Transverse colon (tissue), 4 donors: ENCODE data around the gene EML6. TPM values are rescaled to one million over a fixed set of nuclear protein-coding genes. Genes with fewer than 3 reads are reported as not detected.

Source experiments
- DNase-seq: peaks from one replicate; pipeline ENCODE4 v3.0.0-alpha.2; 2019
- H3K27ac ChIP-seq, 4 donors: fragments of 200-600 bp; sonication (generic); 2 replicates each; pipeline ENCODE4 v1.5.1; 2016 to 2018; ENCODE audit warnings: inconsistent platforms in 4 of 4
- H3K27me3 ChIP-seq: fragments of 200-600 bp; sonication (generic); 2 replicates; pipeline ENCODE4 v1.5.1; 2017; ENCODE audit warnings: inconsistent platforms
- H3K36me3 ChIP-seq, 4 donors: fragments of 200-600 bp; sonication (generic); 2 replicates each; pipeline ENCODE4 v1.5.1; 2017 to 2019; ENCODE audit warnings: inconsistent platforms in 4 of 4
- H3K4me1 ChIP-seq, 4 donors: fragments of 200-600 bp; sonication (generic); 2 replicates each; pipeline ENCODE4 v1.5.1; 2017 to 2020; ENCODE audit warnings: inconsistent platforms in 4 of 4
- H3K4me3 ChIP-seq, 4 donors: fragments of 200-600 bp; sonication (generic); 1 replicate in 1 of 4; 2 replicates in 3 of 4; pipeline versions ENCODE4 v1.5.1 to v1.6.1; 2017 to 2019; ENCODE audit warnings: inconsistent platforms in 4 of 4
- H3K9me3 ChIP-seq, 2 donors: fragments of 200-600 bp; sonication (generic); 2 replicates each; pipeline ENCODE4 v1.5.1; 2017 to 2019; ENCODE audit warnings: inconsistent platforms in 2 of 2
- CTCF ChIP-seq, 5 experiments: fragments of 200-600 bp in 3 of 5; fragments of 450-650 bp in 2 of 5; sonication (generic) in 3 of 5; IDR thresholded peaks; 1 replicate in 2 of 5; 2 replicates in 3 of 5; pipeline ENCODE4 v1.5.1; 2016 to 2017; ENCODE audit warnings: antibody characterized with exemption in 5 of 5, inconsistent platforms in 3 of 5, mild to moderate bottlenecking in 2 of 5, moderate library complexity in 1 of 5
- EP300 ChIP-seq: sonication (generic); formaldehyde crosslinking; IDR thresholded peaks from one replicate; pipeline ENCODE4 v1.6.1; 2017; ENCODE audit warnings: antibody characterized with exemption, low read depth
- POLR2A ChIP-seq: fragments of 450-650 bp; IDR thresholded peaks from one replicate; pipeline ENCODE4 v1.6.1; 2016; ENCODE audit warnings: antibody characterized with exemption, mild to moderate bottlenecking, moderate library complexity
- POLR2AphosphoS5 ChIP-seq, 3 donors: sonication (generic); formaldehyde crosslinking; IDR thresholded peaks; one replicate each; pipeline ENCODE4 v1.6.1; 2016; ENCODE audit warnings: antibody characterized with exemption in 3 of 3
- WGBS, 2 donors: methylation state at CpG; one replicate each; pipeline ENCODE4 v1.1.5; 2018; ENCODE audit warnings: low coverage in 1 of 2; 5-methylcytosine and 5-hydroxymethylcytosine counted together
- in situ Hi-C, 4 donors: fragments of 200-750 bp; cut with MboI; loops; one replicate each; pipeline versions ENCODE4 v1.15.0 to v1.15.1; 2017; ENCODE audit warnings: low sequenced_read_pairs in 3 of 4, low pct_ligation_motif_present in 1 of 4, low pct_unique_long_range_greater_than_20kb in 1 of 4
- intact Hi-C: fragments of 100-400 bp; cut with DNase I; formaldehyde crosslinking; loops from one replicate; pipeline ENCODE4 v1.15.1; 2023; ENCODE audit warnings: low total_unique reads
- total RNA-seq, 4 donors: library from RNA; depleted of rRNA; stranded (reverse); fragments of >200 nt; gene quantifications; one replicate each; pipeline ENCODE4 v1.1.0, GENCODE V29; 2016

Gene EML6
- total RNA-seq, 4 donors from 2014 or later, result 1.5 to 8.2 (median 3.4) TPM

- TF ChIP-seq POLR2A (no peak), EP300 (no peak), POLR2AphosphoS5 (IDR thresholded peaks at IDR 0.05) (no peak), CTCF (IDR thresholded peaks at IDR 0.05) (no peak)
- intact Hi-C loops (loop anchor here (10.0 kb wide), 1 partner anchor 184 kb away; no protein-coding TSS in a partner anchor), in situ Hi-C loops (loop anchor here (10.0 to 25.0 kb wide), 4 partner anchors 184 to 596 kb away; partner anchors contain the start of gene ACYP2 (in 2 of the 4))
- Histone ChIP-seq H3K27me3 (peaks cover 4% of the 10 kb centered on the region), H3K4me3 (peak overlapping the region; percentile 22 to 50 (median 36)), H3K36me3 (no peaks in the 10 kb centered on the region), H3K27ac (peak overlapping the region; percentile 50 to 72 (median 61)), H3K9me3 (no peaks in the 10 kb centered on the region), H3K4me1 (peaks cover 3 to 20% (median 10%) of the 10 kb centered on the region in 4 donors)
- DNase-seq, result peak; percentile 55
- 19% methylated on average over 28 of the region's 35 CpGs; no CpG with 5 or more reads in 1 of the 2 donors for WGBS, 2 donors
Observed at GRCh38 chr2:54708584-54709335, 14.7 kb upstream of the EML6 start.

DNA sequence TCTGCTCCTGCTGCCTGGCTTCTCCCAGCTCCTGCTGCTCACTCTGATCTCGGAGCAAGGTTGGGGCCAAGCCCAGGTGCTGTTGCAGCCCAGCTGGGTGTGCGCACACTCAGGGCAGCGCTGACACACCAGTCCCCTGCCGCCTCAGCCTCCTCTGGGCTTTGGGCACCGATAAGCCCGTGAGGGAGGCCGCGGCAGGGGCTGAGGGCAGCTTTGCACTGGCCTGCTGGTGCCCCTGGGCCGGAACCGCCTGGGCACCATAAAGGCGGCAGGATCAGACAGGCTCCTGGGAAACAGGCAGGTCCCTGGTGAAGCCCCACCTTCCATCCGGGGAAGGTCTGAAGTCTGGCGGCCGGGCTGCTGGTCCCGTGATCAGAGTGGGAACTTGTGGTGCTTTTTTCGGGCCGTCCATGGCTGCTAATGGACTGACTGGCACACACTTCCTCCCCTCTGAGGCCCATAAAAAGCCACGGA, 14.1 kb upstream of the EML6 start:
- DNase-seq, result peak; percentile 69

GRCh38 chr2:54710216-54710615, 13.2 kb upstream of the EML6 start:
- intact Hi-C loops (no loop called here), in situ Hi-C loops (loop anchor here in 3 of 4 donors (25.0 kb wide), 3 partner anchors 452 to 598 kb away; partner anchors contain the start of gene ACYP2 (in 2 of the 3))
- DNase-seq, result no peak
- Histone ChIP-seq H3K27me3 (peaks cover 4% of the 10 kb centered on the region), H3K36me3 (no peaks in the 10 kb centered on the region), H3K9me3 (no peaks in the 10 kb centered on the region), H3K4me1 (peaks cover 3 to 20% (median 10%) of the 10 kb centered on the region in 4 donors), H3K27ac (no peak overlapping the region), H3K4me3 (no peak overlapping the region)
- 0 to 98% methylated on average over 1 to 10 of the region's 10 CpGs for whole genome bisulfite sequencing, 2 donors
- TF ChIP-seq CTCF (IDR thresholded peaks at IDR 0.05) (no peak), EP300 (no peak), POLR2AphosphoS5 (IDR thresholded peaks at IDR 0.05) (no peak), POLR2A (no peak)

More for the DNA sequence above, 14.1 kb upstream of the EML6 start:
- H3K36me3 ChIP-seq, result no peaks in the 10 kb centered on the region
- H3K27me3 ChIP-seq, result peaks cover 4% of the 10 kb centered on the region
- in situ Hi-C loops (loop anchor here (10.0 to 25.0 kb wide), 4 partner anchors 185 to 597 kb away; partner anchors contain the start of gene ACYP2 (in 2 of the 4)), intact Hi-C loops (loop anchor here (10.0 kb wide), 1 partner anchor 185 kb away; no protein-coding TSS in a partner anchor)
- WGBS, 2 donors, result 17% methylated on average over 17 of the region's 18 CpGs; no CpG with 5 or more reads in 1 of the 2 donors
- no peak for TF ChIP-seq POLR2A
- no peak for TF ChIP-seq CTCF (IDR thresholded peaks at IDR 0.05)
- TF ChIP-seq EP300, result no peak
- TF ChIP-seq POLR2AphosphoS5 (IDR thresholded peaks at IDR 0.05), result no peak
- peaks cover 3 to 20% (median 10%) of the 10 kb centered on the region in 4 donors for H3K4me1 ChIP-seq
- H3K27ac ChIP-seq, result peak overlapping the region; percentile 50 to 72 (median 61)
- H3K9me3 ChIP-seq, result no peaks in the 10 kb centered on the region
- H3K4me3 ChIP-seq, result peak overlapping the region; percentile 22 to 50 (median 36)

- DNase-seq, result no peak
- H3K36me3 ChIP-seq, result no peaks in the 10 kb centered on the region
- peaks cover 4% of the 10 kb centered on the region for H3K27me3 ChIP-seq
- in situ Hi-C loops, result loop anchor here in 3 of 4 donors (25.0 kb wide), 3 partner anchors 450 to 600 kb away; partner anchors contain the start of gene ACYP2 (in 2 of the 3)
- H3K27ac ChIP-seq, result no peak overlapping the region
- H3K4me3 ChIP-seq, result no peak overlapping the region
- no peak for TF ChIP-seq POLR2A
- 91 to 96% methylated on average over 5 to 6 of the region's 6 CpGs for WGBS, 2 donors
- H3K4me1 ChIP-seq, result peaks cover 3 to 20% (median 10%) of the 10 kb centered on the region in 4 donors
- intact Hi-C loops, result no loop called here
- H3K9me3 ChIP-seq, result no peaks in the 10 kb centered on the region
Observed at GRCh38 chr2:54712516-54712915, 10.9 kb upstream of the EML6 start.
